ENCODE results near the gene FAM171A1. TPM values are rescaled to one million over a fixed set of nuclear protein-coding genes. Genes with fewer than 3 reads are reported as not detected.

The FAM171A1 gene
- total and polyA plus RNA-seq, 2 donors (not counting 3 experiments of a cell fraction or from before 2014, with no cell fraction given), result 56.3 to 75.8 TPM

- no peak for TF ChIP-seq MYC (IDR thresholded peaks at IDR 0.05; ENCODE audit: low read depth, low read length)
- TF ChIP-seq JUN (IDR thresholded peaks at IDR 0.05; ENCODE audit: borderline replicate concordance, insufficient read depth, insufficient read length, low read depth), result no peak
- no peak for TF ChIP-seq FOS (IDR thresholded peaks at IDR 0.05; ENCODE audit: borderline replicate concordance, insufficient read depth, low read length)
- TF ChIP-seq GATA2 (IDR thresholded peaks at IDR 0.05; ENCODE audit: insufficient read depth, insufficient read length, low read depth, low read length), result no peak
- no peak for TF ChIP-seq POLR2A (IDR thresholded peaks at IDR 0.05; ENCODE audit: low read depth, low read length)
- TF ChIP-seq CTCF (IDR thresholded peaks at IDR 0.05; ENCODE audit: extremely low read depth in 1 of 2, insufficient read depth in 1 of 2, low read depth in 1 of 2, low read length in 2 of 2), result no peak
- H3K4me3 ChIP-seq (replicated peaks in 1 of 3; ENCODE audit: insufficient read depth in 1 of 3, low read depth in 1 of 3, low read length in 3 of 3), result no peak overlapping the region
- POLR2A ChIA-PET, result no interaction called here
- CTCF ChIA-PET, result interaction anchor here (1.3 kb wide), 1 partner anchor 21 kb away, joined by 4 read pairs; no protein-coding TSS in a partner anchor
- H4K20me1 ChIP-seq (replicated peaks; ENCODE audit: control insufficient read depth, extremely low read depth, insufficient read depth, low read length), result no peaks in the 10 kb centered on the region
- H3K9ac ChIP-seq (replicated peaks; ENCODE audit: extremely low read depth, insufficient read depth, low read length), result no peak overlapping the region
- no peaks in the 10 kb centered on the region for H3K79me2 ChIP-seq (ENCODE audit: control insufficient read depth, insufficient read depth, low read length)
- H2AFZ ChIP-seq (ENCODE audit: low read depth, low read length), result no peak overlapping the region
- no peak overlapping the region for H3K27ac ChIP-seq (ENCODE audit: insufficient read depth, low read depth, low read length)
- H3K9me3 ChIP-seq (replicated peaks; ENCODE audit: control insufficient read depth, insufficient read depth, low read length), result no peaks in the 10 kb centered on the region
- no peaks in the 10 kb centered on the region for H3K9me1 ChIP-seq (replicated peaks; ENCODE audit: control insufficient read depth, extremely low read depth, insufficient read depth, low read length)
- DNase-seq (ENCODE audit: low read depth, low spot score) (no peak), FAIRE-seq (no peak)
- H3K27me3 ChIP-seq (ENCODE audit: control insufficient read depth in 2 of 2, insufficient read depth in 2 of 2, low read length in 2 of 2), result peaks cover 0 to 2% of the 10 kb centered on the region in 2 experiments
- BruUV-seq (replicated peaks), result no TSS peak
- no peak overlapping the region for H3K4me2 ChIP-seq (ENCODE audit: insufficient read depth, low read length)
- intact Hi-C loops (cut with micrococcal nuclease), result no loop called here
- no peaks in the 10 kb centered on the region for H3K4me1 ChIP-seq (ENCODE audit: control insufficient read depth, extremely low read depth, insufficient read depth, low read length)
- dilution Hi-C loops (cut with MboI; ENCODE audit: extremely low pct_ligation_motif_present, low sequenced_read_pairs), result no loop called here
- H3K36me3 ChIP-seq (ENCODE audit: control insufficient read depth in 2 of 2, extremely low read depth in 1 of 2, insufficient read depth in 2 of 2, low read length in 2 of 2), result no peaks in the 10 kb centered on the region
These were observed 28.1 kb upstream of the FAM171A1 start for GRCh38 chr10:15399060-15399661.

Measured in endothelial cell of umbilical vein (primary cell).